Mucosa of rectum (tissue), 2 donors: ENCODE data around the gene PHLPP2.

Source experiments
- H3K27ac ChIP-seq, 2 donors: one replicate each; pipeline ENCODE4 v1.7.0; 2013; ENCODE audit warnings: inconsistent platforms in 2 of 2, low read depth in 2 of 2, low read length in 2 of 2
- H3K27me3 ChIP-seq, 2 donors: one replicate each; pipeline ENCODE4 v1.7.0; 2013; ENCODE audit warnings: low read length in 2 of 2; ENCODE audit not compliant: control insufficient read depth in 2 of 2, insufficient read depth in 2 of 2
- H3K36me3 ChIP-seq, 2 donors: one replicate each; pipeline ENCODE4 v1.7.0; 2013; ENCODE audit warnings: low read length in 2 of 2; ENCODE audit not compliant: control insufficient read depth in 2 of 2, insufficient read depth in 2 of 2
- H3K4me1 ChIP-seq, 2 donors: one replicate each; pipeline ENCODE4 v1.7.0; 2013; ENCODE audit warnings: low read length in 2 of 2, mild to moderate bottlenecking in 1 of 2; ENCODE audit not compliant: control insufficient read depth in 2 of 2, insufficient read depth in 2 of 2
- H3K4me3 ChIP-seq, 2 donors: one replicate each; pipeline ENCODE4 v1.7.0; 2013; ENCODE audit warnings: low read length in 2 of 2
- H3K9ac ChIP-seq, 2 donors: one replicate each; pipeline ENCODE4 v1.7.0; 2013; ENCODE audit warnings: low read length in 2 of 2, low read depth in 1 of 2, mild to moderate bottlenecking in 1 of 2
- H3K9me3 ChIP-seq, 2 donors: one replicate each; pipeline ENCODE4 v1.7.0; 2013; ENCODE audit warnings: low read length in 2 of 2; ENCODE audit not compliant: control insufficient read depth in 2 of 2
- donor health status: healthy.
- donor health status: Normal muscosa, but diverticular disease.

PHLPP2 gene

GRCh38 chr16:71648921-71649320 lies 75.6 kb downstream of the PHLPP2 start:
- H3K4me1 ChIP-seq: no peaks in the 10 kb centered on the region
- H3K36me3 ChIP-seq: peaks cover 33 to 42% of the 10 kb centered on the region in 2 donors
- H3K27me3 ChIP-seq: no peaks in the 10 kb centered on the region
- H3K27ac ChIP-seq: no peak overlapping the region
- no peaks in the 10 kb centered on the region for H3K9me3 ChIP-seq
- no peak overlapping the region for H3K9ac ChIP-seq
- no peak overlapping the region for H3K4me3 ChIP-seq

GRCh38 chr16:71648162-71648561 lies 76.3 kb downstream of the PHLPP2 start:
- Histone ChIP-seq H3K4me1 (no peaks in the 10 kb centered on the region), H3K27ac (no peak overlapping the region), H3K9ac (no peak overlapping the region), H3K36me3 (peaks cover 30 to 37% of the 10 kb centered on the region in 2 donors), H3K4me3 (no peak overlapping the region), H3K27me3 (no peaks in the 10 kb centered on the region), H3K9me3 (no peaks in the 10 kb centered on the region)

- Histone ChIP-seq H3K9ac (no peak overlapping the region), H3K4me3 (no peak overlapping the region), H3K27ac (no peak overlapping the region), H3K4me1 (no peaks in the 10 kb centered on the region), H3K27me3 (no peaks in the 10 kb centered on the region), H3K36me3 (peaks cover 24 to 29% of the 10 kb centered on the region in 2 donors), H3K9me3 (no peaks in the 10 kb centered on the region)
Measured at GRCh38 chr16:71647391-71647790, 77.1 kb downstream of the PHLPP2 start.

DNA sequence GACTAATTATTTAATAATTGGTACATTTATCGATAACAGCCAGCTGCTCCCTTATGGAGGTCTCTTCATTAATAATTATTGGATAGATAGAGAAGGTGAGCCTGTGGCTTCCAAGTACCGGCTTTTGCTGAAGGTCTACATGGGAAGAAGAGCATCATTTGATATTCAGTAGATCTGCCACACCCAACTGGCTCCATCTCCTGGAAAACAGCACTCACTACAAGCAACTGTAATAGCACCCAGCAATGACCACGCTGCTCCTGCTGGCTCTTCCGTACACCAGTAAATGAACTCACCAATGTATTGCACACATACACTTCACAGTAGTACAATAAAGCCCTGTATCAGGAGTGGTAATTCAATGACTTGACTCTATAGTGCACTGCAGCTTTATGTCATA lies 79.1 kb downstream of the PHLPP2 start:
- peaks cover 23 to 29% of the 10 kb centered on the region in 2 donors for H3K36me3 ChIP-seq
- H3K9ac ChIP-seq: no peak overlapping the region
- H3K27me3 ChIP-seq: no peaks in the 10 kb centered on the region
- H3K27ac ChIP-seq: no peak overlapping the region
- no peaks in the 10 kb centered on the region for H3K9me3 ChIP-seq
- H3K4me1 ChIP-seq: no peaks in the 10 kb centered on the region
- H3K4me3 ChIP-seq: no peak overlapping the region

GRCh38 chr16:71637398-71637797 lies 87.1 kb downstream of the PHLPP2 start:
- H3K27me3 ChIP-seq: no peaks in the 10 kb centered on the region
- no peak overlapping the region for H3K27ac ChIP-seq
- H3K9ac ChIP-seq: no peak overlapping the region
- no peaks in the 10 kb centered on the region for H3K4me1 ChIP-seq
- peaks cover 14 to 26% of the 10 kb centered on the region in 2 donors for H3K36me3 ChIP-seq
- H3K4me3 ChIP-seq: no peak overlapping the region
- H3K9me3 ChIP-seq: no peaks in the 10 kb centered on the region

GRCh38 chr16:71635632-71636031 lies 88.9 kb downstream of the PHLPP2 start:
- Histone ChIP-seq H3K9me3 (no peaks in the 10 kb centered on the region), H3K4me3 (no peak overlapping the region), H3K27me3 (no peaks in the 10 kb centered on the region), H3K4me1 (no peaks in the 10 kb centered on the region), H3K36me3 (peaks cover 22 to 30% of the 10 kb centered on the region in 2 donors), H3K27ac (no peak overlapping the region), H3K9ac (no peak overlapping the region)

DNA sequence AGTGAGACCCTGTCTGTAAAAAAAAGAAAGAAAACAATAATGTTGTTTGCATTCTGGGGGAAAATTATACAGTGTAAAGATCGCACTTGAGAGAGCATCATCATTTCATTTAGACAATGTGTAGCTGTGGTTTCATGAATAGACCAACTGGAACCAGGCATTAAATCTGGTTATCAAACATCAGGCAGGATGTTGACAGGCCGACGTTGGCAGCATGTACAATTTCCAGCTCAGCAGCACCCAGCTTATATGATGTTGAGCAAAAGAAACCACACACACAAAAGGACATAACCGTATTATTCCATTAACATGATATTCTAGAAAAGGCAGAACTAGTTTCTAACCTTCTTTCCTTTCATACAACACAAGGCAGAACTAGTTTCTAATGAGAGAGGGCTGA lies 92.7 kb downstream of the PHLPP2 start:
- Histone ChIP-seq H3K36me3 (peaks cover 22 to 26% of the 10 kb centered on the region in 2 donors), H3K27ac (no peak overlapping the region), H3K27me3 (no peaks in the 10 kb centered on the region), H3K9ac (no peak overlapping the region), H3K4me1 (peaks cover 0 to 15% of the 10 kb centered on the region in 2 donors), H3K9me3 (no peaks in the 10 kb centered on the region), H3K4me3 (no peak overlapping the region)

DNA sequence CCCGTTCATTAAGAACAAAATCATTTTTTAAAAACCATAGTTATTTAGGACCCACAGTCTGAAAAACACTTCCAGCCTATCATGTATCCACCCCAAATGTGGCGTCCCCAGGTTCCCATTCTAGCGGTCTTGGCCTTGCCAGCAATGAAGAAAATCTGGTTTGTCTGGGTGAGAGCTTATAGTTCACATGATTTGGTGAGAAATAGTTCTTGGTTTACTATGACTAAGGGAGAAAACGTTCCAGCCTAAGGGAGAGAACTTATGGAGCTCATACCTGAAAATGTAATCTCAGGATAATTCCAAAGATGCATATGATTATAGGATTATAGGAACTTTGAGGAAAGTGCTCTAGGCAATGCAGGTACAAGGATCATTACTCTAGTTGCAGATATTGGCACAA lies 93.7 kb downstream of the PHLPP2 start:
- no peaks in the 10 kb centered on the region for H3K9me3 ChIP-seq
- peaks cover 22 to 26% of the 10 kb centered on the region in 2 donors for H3K36me3 ChIP-seq
- peaks cover 0 to 15% of the 10 kb centered on the region in 2 donors for H3K4me1 ChIP-seq
- H3K27me3 ChIP-seq: no peaks in the 10 kb centered on the region
- no peak overlapping the region for H3K9ac ChIP-seq
- H3K27ac ChIP-seq: no peak overlapping the region
- no peak overlapping the region for H3K4me3 ChIP-seq

GRCh38 chr16:71629278-71630016 lies 95.1 kb downstream of the PHLPP2 start:
- H3K27me3 ChIP-seq: no peaks in the 10 kb centered on the region
- H3K36me3 ChIP-seq: peaks cover 19 to 21% of the 10 kb centered on the region in 2 donors
- H3K9ac ChIP-seq: no peak overlapping the region
- no peak overlapping the region for H3K27ac ChIP-seq
- no peaks in the 10 kb centered on the region for H3K9me3 ChIP-seq
- no peak overlapping the region for H3K4me3 ChIP-seq
- peaks cover 0 to 15% of the 10 kb centered on the region in 2 donors for H3K4me1 ChIP-seq

DNA sequence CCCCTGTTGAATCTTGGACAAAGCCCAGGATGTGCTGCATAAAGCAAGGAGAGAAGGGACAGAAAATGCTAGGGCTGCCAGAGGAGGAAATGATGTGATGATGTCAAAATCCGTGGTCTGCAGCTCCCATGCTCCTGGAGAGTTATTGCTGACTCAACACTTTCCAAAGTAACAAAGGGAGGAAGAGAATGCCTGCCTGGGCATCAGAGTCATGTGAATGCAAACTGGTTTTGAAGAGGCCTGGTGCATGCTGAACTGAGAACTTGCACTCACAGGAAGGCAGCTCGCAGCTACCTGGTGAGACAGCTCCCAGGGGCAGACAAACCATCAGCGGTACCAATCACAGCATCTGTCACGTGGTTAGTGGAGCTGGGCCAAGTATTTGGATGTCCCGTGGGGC lies 95.7 kb downstream of the PHLPP2 start:
- H3K27me3 ChIP-seq: no peaks in the 10 kb centered on the region
- H3K4me1 ChIP-seq: peaks cover 0 to 15% of the 10 kb centered on the region in 2 donors
- H3K9me3 ChIP-seq: no peaks in the 10 kb centered on the region
- no peak overlapping the region for H3K4me3 ChIP-seq
- H3K36me3 ChIP-seq: peaks cover 15 to 19% of the 10 kb centered on the region in 2 donors
- H3K27ac ChIP-seq: no peak overlapping the region
- H3K9ac ChIP-seq: no peak overlapping the region
